Spleen (tissue), 11 donors: Measurements from ENCODE around the gene RRM1. TPM values are rescaled to one million over a fixed set of nuclear protein-coding genes. Genes with fewer than 3 reads are reported as not detected.
"Not testable (repeated sequence)": the region's sequence is repeated elsewhere in the genome, so short reads cannot be mapped to it uniquely, and the experiment has no call there.

Source experiments
- DNase-seq: peaks from one replicate; pipeline ENCODE4 v3.0.0-alpha.2; 2020
- H3K27ac ChIP-seq, 8 donors: fragments of 200-600 bp; sonication (generic) in 7 of 8; 1 replicate in 4 of 8; 2 replicates in 4 of 8; pipeline versions ENCODE4 v1.5.0 to v1.8.0; 2016 to 2021; ENCODE audit warnings: inconsistent platforms in 4 of 8, mild to moderate bottlenecking in 4 of 8, moderate library complexity in 1 of 8
- H3K27me3 ChIP-seq, 7 donors: fragments of 200-600 bp; sonication (generic) in 6 of 7; replicated peaks in 1 of 7; 1 replicate in 4 of 7; 2 replicates in 3 of 7; pipeline versions ENCODE4 v1.5.0 to v1.8.0; 2016 to 2021; ENCODE audit warnings: inconsistent platforms in 3 of 7, mild to moderate bottlenecking in 1 of 7
- H3K36me3 ChIP-seq, 6 donors: fragments of 200-600 bp; sonication (generic) in 5 of 6; 1 replicate in 4 of 6; 2 replicates in 2 of 6; pipeline versions ENCODE4 v1.5.0 to v1.8.0; 2016 to 2021; ENCODE audit warnings: inconsistent platforms in 2 of 6
- H3K4me1 ChIP-seq, 6 donors: fragments of 200-600 bp; sonication (generic) in 5 of 6; 1 replicate in 3 of 6; 2 replicates in 3 of 6; pipeline versions ENCODE4 v1.5.0 to v1.8.0; 2016 to 2021; ENCODE audit warnings: inconsistent platforms in 3 of 6
- H3K4me3 ChIP-seq, 8 donors: fragments of 200-600 bp; sonication (generic) in 7 of 8; 1 replicate in 4 of 8; 2 replicates in 4 of 8; pipeline versions ENCODE4 v1.5.0 to v1.8.0; 2016 to 2021; ENCODE audit warnings: inconsistent platforms in 4 of 8, mild to moderate bottlenecking in 4 of 8, moderate library complexity in 2 of 8
- H3K9me3 ChIP-seq, 8 donors: fragments of 200-600 bp; sonication (generic) in 7 of 8; 1 replicate in 4 of 8; 2 replicates in 4 of 8; pipeline versions ENCODE4 v1.5.0 to v1.8.0; 2016 to 2021; ENCODE audit warnings: inconsistent platforms in 4 of 8
- POLR2A ChIP-seq, 3 donors: fragments of 450-650 bp; IDR thresholded peaks; one replicate each; pipeline ENCODE4 v1.5.1; 2017; ENCODE audit warnings: antibody characterized with exemption in 3 of 3, mild to moderate bottlenecking in 1 of 3
- POLR2AphosphoS5 ChIP-seq, 3 donors: sonication (generic); formaldehyde crosslinking; IDR thresholded peaks; one replicate each; pipeline ENCODE4 v1.5.1; 2017; ENCODE audit warnings: antibody characterized with exemption in 3 of 3
- WGBS, 5 donors: extraction: QIAGEN DNeasy Blood & Tissue Kit in 3 of 5; methylation state at CpG; one replicate each; pipeline versions ENCODE4 v1.1.5 to v1.1.7; 2013 to 2018; 5-methylcytosine and 5-hydroxymethylcytosine counted together
- intact Hi-C: fragments of 100-400 bp; cut with DNase I; formaldehyde crosslinking; loops from one replicate; pipeline ENCODE4 v1.15.0; 2023; ENCODE audit warnings: low total_unique reads
- polyA plus RNA-seq, 3 donors: library from polyadenylated mRNA; stranded (reverse); fragments of 200-250 nt; gene quantifications; one replicate each; pipeline ENCODE4 v1.2.1, GENCODE V29; 2013
- total RNA-seq, 7 donors: library from RNA; depleted of rRNA in 3 of 7; stranded (reverse); fragments of >200 nt in 3 of 7; fragmentation: NEBNext Ultra II Directional in 4 of 7; extraction: Animal tissue kit (Norgen Biotek cat#: 25700) in 4 of 7; gene quantifications; one replicate each; pipeline versions ENCODE4 v1.1.0 to v1.2.1, GENCODE V29; 2016 to 2021
- TF ChIP-seq, protein P1 (sequence below), 11 experiments: fragments of 200-600 bp in 7 of 11; fragments of 450-650 bp in 4 of 11; sonication (generic) in 4 of 11; IDR thresholded peaks in 8 of 11; conservative IDR thresholded peaks in 3 of 11; 1 replicate in 7 of 11; 2 replicates in 4 of 11; pipeline versions ENCODE4 v1.4.0 to v1.8.0; 2016 to 2021; ENCODE audit warnings: antibody characterized with exemption in 11 of 11, inconsistent platforms in 4 of 11, mild to moderate bottlenecking in 1 of 11
- donor health status: healthy with polysubstance abuse.
- donor health status: DM: no; HTN: no; CAD: no; lungs with moderate emphysema.
- donor health status: DM: no; HTN: no; CAD: no.
- donor health status: Bipolar disorder and iron deficiency.
- donor health status: healthy.
- donor health status: DM: no; HTN: no; CAD: no.
- donor health status: DM: yes; HTN: yes; CAD: no.

The RRM1 gene
- total and polyA plus RNA-seq, 10 donors: 6.6 to 37.6 (median 24.1) TPM

DNA sequence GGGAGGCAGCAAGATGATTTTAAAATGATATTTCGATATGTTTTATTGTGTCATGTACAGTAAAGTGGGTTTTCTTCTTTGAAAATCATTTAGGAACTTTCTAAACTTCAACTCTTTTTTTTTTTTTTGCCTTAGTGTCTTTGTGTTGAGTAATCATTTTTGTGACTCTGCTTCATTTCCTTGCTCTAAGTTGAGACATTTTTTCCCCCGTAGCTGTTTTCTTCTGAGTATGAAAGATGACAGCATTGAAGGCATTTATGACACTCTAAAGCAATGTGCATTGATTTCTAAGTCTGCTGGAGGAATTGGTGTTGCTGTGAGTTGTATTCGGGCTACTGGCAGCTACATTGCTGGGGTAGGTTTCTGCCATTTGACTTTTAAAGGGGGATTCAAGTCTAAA is 23.5 kb downstream of the RRM1 start:
- Histone ChIP-seq H3K4me3 (no peak overlapping the region), H3K27me3 (no peaks in the 10 kb centered on the region), H3K27ac (no peak overlapping the region), H3K36me3 (peaks cover under 1 to 99% (median 64%) of the 10 kb centered on the region in 6 donors), H3K4me1 (no peaks in the 10 kb centered on the region), H3K9me3 (no peaks in the 10 kb centered on the region)
- no peak for DNase-seq
- intact Hi-C loops: no loop called here
- TF ChIP-seq, protein P1, sequence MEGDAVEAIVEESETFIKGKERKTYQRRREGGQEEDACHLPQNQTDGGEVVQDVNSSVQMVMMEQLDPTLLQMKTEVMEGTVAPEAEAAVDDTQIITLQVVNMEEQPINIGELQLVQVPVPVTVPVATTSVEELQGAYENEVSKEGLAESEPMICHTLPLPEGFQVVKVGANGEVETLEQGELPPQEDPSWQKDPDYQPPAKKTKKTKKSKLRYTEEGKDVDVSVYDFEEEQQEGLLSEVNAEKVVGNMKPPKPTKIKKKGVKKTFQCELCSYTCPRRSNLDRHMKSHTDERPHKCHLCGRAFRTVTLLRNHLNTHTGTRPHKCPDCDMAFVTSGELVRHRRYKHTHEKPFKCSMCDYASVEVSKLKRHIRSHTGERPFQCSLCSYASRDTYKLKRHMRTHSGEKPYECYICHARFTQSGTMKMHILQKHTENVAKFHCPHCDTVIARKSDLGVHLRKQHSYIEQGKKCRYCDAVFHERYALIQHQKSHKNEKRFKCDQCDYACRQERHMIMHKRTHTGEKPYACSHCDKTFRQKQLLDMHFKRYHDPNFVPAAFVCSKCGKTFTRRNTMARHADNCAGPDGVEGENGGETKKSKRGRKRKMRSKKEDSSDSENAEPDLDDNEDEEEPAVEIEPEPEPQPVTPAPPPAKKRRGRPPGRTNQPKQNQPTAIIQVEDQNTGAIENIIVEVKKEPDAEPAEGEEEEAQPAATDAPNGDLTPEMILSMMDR (IDR thresholded peaks at IDR 0.05 in 8 of 11, conservative IDR thresholded peaks at IDR 0.05 in 3 of 11): no peak
- TF ChIP-seq POLR2A (IDR thresholded peaks at IDR 0.05) (no peak), POLR2AphosphoS5 (IDR thresholded peaks at IDR 0.05) (no peak)
- 69 to 89% (median 74%) methylated on average over 3 of the region's 3 CpGs for WGBS, 5 donors

DNA sequence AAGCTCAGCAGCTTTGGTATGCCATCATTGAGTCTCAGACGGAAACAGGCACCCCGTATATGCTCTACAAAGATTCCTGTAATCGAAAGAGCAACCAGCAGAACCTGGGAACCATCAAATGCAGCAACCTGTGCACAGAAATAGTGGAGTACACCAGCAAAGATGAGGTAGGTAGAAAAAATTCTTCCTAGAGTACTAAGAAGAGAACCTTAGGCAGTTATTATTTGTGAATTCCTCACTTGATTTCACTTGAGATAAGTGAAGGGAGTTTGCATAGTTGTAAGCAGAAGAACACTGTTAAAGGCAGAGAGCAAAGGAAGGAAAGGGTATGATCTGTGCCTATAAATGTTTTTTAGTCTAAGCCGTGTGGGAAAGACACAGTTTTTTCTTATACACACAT is 28.6 kb downstream of the RRM1 start:
- Histone ChIP-seq H3K4me3 (no peak overlapping the region), H3K27ac (no peak overlapping the region), H3K4me1 (no peaks in the 10 kb centered on the region), H3K9me3 (no peaks in the 10 kb centered on the region), H3K36me3 (peaks cover 4 to 100% (median 89%) of the 10 kb centered on the region in 6 donors), H3K27me3 (no peaks in the 10 kb centered on the region)
- TF ChIP-seq POLR2AphosphoS5 (IDR thresholded peaks at IDR 0.05) (no peak), POLR2A (IDR thresholded peaks at IDR 0.05) (no peak)
- TF ChIP-seq, protein P1 (IDR thresholded peaks at IDR 0.05 in 8 of 11, conservative IDR thresholded peaks at IDR 0.05 in 3 of 11): no peak
- intact Hi-C loops: no loop called here
- WGBS, 5 donors: 94 to 99% (median 96%) methylated on average over 4 of the region's 4 CpGs
- DNase-seq: no peak

DNA sequence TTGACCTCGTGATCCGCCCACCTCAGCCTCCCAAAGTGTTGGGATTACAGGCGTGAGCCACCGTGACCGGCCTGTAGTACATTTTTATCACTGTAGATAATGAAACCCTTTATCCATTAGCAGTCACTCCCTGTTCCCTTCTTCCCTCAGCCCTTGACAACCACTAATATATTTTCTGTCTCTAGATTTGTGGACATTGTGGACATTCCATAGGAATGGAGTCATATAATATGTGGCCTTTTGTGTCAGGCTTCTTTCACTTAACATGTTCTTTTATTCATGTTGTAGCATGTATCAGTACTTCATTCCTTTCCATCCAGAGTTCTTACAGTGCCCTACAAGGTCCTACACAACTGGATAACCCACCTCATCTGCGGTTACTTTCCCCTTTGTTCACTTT is 30.5 kb downstream of the RRM1 start:
- H3K36me3 ChIP-seq: peaks cover 4 to 100% (median 84%) of the 10 kb centered on the region in 6 donors
- no peaks in the 10 kb centered on the region for H3K27me3 ChIP-seq
- intact Hi-C loops: no loop called here
- 94 to 99% (median 97%) methylated on average over 6 of the region's 6 CpGs for whole genome bisulfite sequencing, 5 donors
- no peak overlapping the region for H3K4me3 ChIP-seq
- TF ChIP-seq POLR2AphosphoS5 (IDR thresholded peaks at IDR 0.05) (no peak), POLR2A (IDR thresholded peaks at IDR 0.05) (no peak)
- H3K9me3 ChIP-seq: no peaks in the 10 kb centered on the region
- H3K27ac ChIP-seq: no peak overlapping the region
- DNase-seq: no peak
- no peaks in the 10 kb centered on the region for H3K4me1 ChIP-seq

DNA sequence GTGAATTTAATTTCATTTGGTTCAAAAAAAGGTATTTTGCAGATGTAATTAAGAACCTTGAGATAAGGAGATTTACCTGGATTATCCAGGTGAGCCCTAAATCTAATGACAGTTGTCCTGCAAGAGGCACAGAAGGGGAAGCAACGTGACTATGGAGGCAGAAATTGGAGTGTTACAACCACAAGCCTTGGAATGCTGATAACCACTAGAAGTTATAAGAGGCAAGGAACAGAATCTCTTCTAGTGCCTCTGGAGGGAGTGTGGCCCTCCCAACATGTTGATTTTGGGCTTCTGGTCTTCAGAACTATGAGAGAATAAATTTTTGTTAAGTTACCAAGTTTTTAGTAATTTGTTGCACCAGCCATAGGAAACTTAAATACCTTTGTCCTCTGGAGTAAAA is 32.8 kb downstream of the RRM1 start:
- H3K27me3 ChIP-seq: no peaks in the 10 kb centered on the region
- no peak overlapping the region for H3K4me3 ChIP-seq
- intact Hi-C loops: no loop called here
- TF ChIP-seq, protein P1 (IDR thresholded peaks at IDR 0.05 in 8 of 11, conservative IDR thresholded peaks at IDR 0.05 in 3 of 11): no peak
- TF ChIP-seq POLR2A (IDR thresholded peaks at IDR 0.05) (no peak), POLR2AphosphoS5 (IDR thresholded peaks at IDR 0.05) (no peak)
- H3K9me3 ChIP-seq: no peaks in the 10 kb centered on the region
- DNase-seq: no peak
- H3K4me1 ChIP-seq: no peaks in the 10 kb centered on the region
- H3K36me3 ChIP-seq: peaks cover 4 to 100% (median 79%) of the 10 kb centered on the region in 6 donors
- H3K27ac ChIP-seq: no peak overlapping the region
- WGBS, 5 donors: 88 to 100% (median 97%) methylated on average over 1 of the region's 1 CpG

DNA sequence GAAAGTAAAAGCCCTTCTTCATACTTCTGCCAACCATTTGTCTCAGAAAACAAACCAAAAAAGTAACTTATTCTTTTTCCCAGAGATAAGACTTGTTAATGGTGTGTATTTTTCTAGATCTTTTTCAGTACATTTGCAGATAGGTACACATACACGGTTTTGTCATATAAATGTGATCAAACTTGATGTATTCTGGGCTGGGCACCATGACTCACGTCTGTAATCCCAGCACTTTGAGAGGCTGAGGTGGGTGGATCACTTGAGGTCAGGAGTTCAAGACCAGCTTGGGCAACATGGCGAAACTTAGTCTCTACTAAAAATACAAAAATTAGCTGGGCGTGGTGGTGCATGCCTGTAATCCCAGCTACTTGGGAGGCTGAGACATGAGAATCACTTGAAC is 35.6 kb downstream of the RRM1 start:
- H3K36me3 ChIP-seq: peaks cover 0 to 100% (median 73%) of the 10 kb centered on the region in 6 donors
- DNase-seq, H3K9me3 ChIP-seq, H3K4me3 ChIP-seq, intact Hi-C loops, H3K27me3 ChIP-seq, H3K27ac ChIP-seq, H3K4me1 ChIP-seq: not testable (repeated sequence)
- 85 to 94% (median 92%) methylated on average over 4 of the region's 4 CpGs for WGBS, 5 donors
